WI38 (cell line): ENCODE measurements around the gene ABHD13.
"Not testable (repeated sequence)": the region's sequence is repeated elsewhere in the genome, so short reads cannot be mapped to it uniquely, and the experiment has no call there.

Source experiments
- H3K4me3 ChIP-seq: 2 replicates; pipeline ENCODE4 v1.5.1; 2011; ENCODE audit warnings: low read depth, mild to moderate bottlenecking, control low read depth, low read length
- CTCF ChIP-seq: IDR thresholded peaks from 2 replicates; pipeline ENCODE4 v1.5.1; 2012; ENCODE audit warnings: low read depth, mild to moderate bottlenecking, control low read depth, low read length

ABHD13 gene

GRCh38 chr13:108266321-108266990 is 48.3 kb downstream of the ABHD13 start:
- TF ChIP-seq CTCF, result no peak
- no peak overlapping the region for H3K4me3 ChIP-seq

GRCh38 chr13:108267347-108267746 is 49.2 kb downstream of the ABHD13 start:
- TF ChIP-seq CTCF, result no peak
- H3K4me3 ChIP-seq, result no peak overlapping the region

GRCh38 chr13:108267855-108268254 is 49.7 kb downstream of the ABHD13 start:
- H3K4me3 ChIP-seq, result not testable (repeated sequence)

GRCh38 chr13:108268466-108269112 is 50.4 kb downstream of the ABHD13 start:
- TF ChIP-seq CTCF, result no peak
- H3K4me3 ChIP-seq, result no peak overlapping the region

GRCh38 chr13:108269601-108270328 is 51.6 kb downstream of the ABHD13 start, which contains the start of gene TNFSF13B:
TNFSF13B (plus strand) TSS chr13:108269718; CDS start chr13:108269896, 178 bp downstream.
- H3K4me3 ChIP-seq, result peak within 1 kb of the TSS; percentile 52
- TF ChIP-seq CTCF, result no peak

- peak overlapping the region; percentile 52 for H3K4me3 ChIP-seq
- no peak for TF ChIP-seq CTCF
Measured at GRCh38 chr13:108270442-108270841, 52.2 kb downstream of the ABHD13 start.

- TF ChIP-seq CTCF, result no peak
- H3K4me3 ChIP-seq, result no peak overlapping the region
Measured at GRCh38 chr13:108272333-108272732, 54.1 kb downstream of the ABHD13 start.
